NB4 (cell line): ENCODE results near the gene LYST.

Source experiments
- DNase-seq: peaks from one replicate; pipeline ENCODE4 v3.0.0; 2010; ENCODE audit warnings: low read depth
- H3K4me3 ChIP-seq: one replicate; pipeline ENCODE4 v1.5.1; 2011; ENCODE audit warnings: mild to moderate bottlenecking, low read depth, low read length, moderate library complexity
- MYC ChIP-seq: IDR thresholded peaks from 2 replicates; pipeline ENCODE4 v1.6.1; 2011; ENCODE audit warnings: low read depth, low read length
- POLR2A ChIP-seq: IDR thresholded peaks from 2 replicates; pipeline ENCODE4 v1.6.1; 2011; ENCODE audit warnings: mild to moderate bottlenecking; ENCODE audit not compliant: insufficient read length; ENCODE audit errors: extremely low read depth
- TF ChIP-seq, protein P1 (sequence below): IDR thresholded peaks from 2 replicates; pipeline ENCODE4 v1.6.1; 2011; ENCODE audit warnings: low read depth, low read length
- TF ChIP-seq, protein P2 (sequence below): IDR thresholded peaks from one replicate; pipeline ENCODE4 v1.5.1; 2012; ENCODE audit warnings: low read depth, low read length

Gene LYST

DNA sequence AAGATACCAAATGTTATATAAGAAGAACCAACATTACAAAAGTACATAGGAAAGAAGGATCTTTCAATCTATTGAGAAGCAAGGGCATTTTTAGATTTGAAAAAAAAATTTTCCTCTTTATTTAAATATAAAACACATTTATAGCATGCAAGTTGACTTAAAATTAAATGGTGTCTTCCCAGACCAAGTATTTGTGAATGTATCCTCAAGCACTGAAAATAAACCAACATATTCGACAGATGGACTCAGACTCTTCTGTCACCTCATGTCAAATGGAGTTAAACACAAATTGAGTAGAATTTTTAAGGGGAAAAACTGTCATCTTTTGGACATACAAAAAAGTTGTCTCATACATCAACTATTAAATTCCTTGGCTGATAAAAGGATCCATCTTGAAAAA, 140.1 kb downstream of the LYST start:
- TF ChIP-seq, protein P1, sequence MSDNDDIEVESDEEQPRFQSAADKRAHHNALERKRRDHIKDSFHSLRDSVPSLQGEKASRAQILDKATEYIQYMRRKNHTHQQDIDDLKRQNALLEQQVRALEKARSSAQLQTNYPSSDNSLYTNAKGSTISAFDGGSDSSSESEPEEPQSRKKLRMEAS: no peak
- TF ChIP-seq, protein P2, sequence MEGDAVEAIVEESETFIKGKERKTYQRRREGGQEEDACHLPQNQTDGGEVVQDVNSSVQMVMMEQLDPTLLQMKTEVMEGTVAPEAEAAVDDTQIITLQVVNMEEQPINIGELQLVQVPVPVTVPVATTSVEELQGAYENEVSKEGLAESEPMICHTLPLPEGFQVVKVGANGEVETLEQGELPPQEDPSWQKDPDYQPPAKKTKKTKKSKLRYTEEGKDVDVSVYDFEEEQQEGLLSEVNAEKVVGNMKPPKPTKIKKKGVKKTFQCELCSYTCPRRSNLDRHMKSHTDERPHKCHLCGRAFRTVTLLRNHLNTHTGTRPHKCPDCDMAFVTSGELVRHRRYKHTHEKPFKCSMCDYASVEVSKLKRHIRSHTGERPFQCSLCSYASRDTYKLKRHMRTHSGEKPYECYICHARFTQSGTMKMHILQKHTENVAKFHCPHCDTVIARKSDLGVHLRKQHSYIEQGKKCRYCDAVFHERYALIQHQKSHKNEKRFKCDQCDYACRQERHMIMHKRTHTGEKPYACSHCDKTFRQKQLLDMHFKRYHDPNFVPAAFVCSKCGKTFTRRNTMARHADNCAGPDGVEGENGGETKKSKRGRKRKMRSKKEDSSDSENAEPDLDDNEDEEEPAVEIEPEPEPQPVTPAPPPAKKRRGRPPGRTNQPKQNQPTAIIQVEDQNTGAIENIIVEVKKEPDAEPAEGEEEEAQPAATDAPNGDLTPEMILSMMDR: no peak
- TF ChIP-seq POLR2A: no peak
- no peak for TF ChIP-seq MYC
- no peak for DNase-seq
- H3K4me3 ChIP-seq: no peak overlapping the region

DNA sequence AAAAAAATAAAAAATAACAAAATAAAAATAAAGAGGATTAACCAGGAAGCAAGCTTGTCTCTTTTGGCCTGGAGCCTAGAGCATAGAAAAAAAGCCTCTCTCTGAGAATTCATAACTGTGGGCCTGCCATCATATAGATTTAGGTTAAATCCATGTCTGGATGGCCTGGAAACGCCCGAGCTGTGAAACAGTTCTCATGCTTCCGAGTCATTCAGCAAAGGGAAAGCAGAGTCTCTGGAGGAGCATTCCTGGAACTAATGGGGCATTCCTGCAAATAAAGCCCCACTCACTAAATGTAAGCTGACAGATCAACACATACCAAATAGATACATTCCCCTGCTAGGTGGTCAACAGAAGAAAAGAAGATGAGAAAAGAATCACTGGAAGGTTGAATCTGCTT, 141.3 kb downstream of the LYST start:
- DNase-seq: no peak
- H3K4me3 ChIP-seq: no peak overlapping the region
- TF ChIP-seq, protein P1: no peak
- TF ChIP-seq MYC (no peak), POLR2A (no peak)
- TF ChIP-seq, protein P2: no peak

DNA sequence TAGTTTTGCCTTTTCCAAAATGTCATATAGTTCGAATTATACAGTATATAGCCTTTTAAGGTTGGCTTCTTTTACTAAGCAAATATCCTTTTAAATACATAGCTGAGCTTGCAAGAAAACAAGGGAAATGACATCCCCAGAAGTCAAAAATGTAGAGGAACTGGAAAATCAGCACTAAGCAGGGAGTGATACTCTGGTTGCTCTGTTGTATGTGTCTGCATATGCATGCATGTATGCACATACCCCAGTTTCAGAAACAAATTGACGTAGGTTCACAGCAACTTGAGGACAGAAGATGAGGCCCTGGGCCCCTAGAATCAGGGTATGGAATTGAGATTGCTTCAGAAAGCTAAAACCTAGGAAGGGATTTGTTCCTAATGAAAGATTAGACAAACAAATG, 142.0 kb downstream of the LYST start:
- H3K4me3 ChIP-seq: no peak overlapping the region
- TF ChIP-seq, protein P1: no peak
- TF ChIP-seq MYC (no peak), POLR2A (no peak)
- TF ChIP-seq, protein P2: no peak
- DNase-seq: no peak

DNA sequence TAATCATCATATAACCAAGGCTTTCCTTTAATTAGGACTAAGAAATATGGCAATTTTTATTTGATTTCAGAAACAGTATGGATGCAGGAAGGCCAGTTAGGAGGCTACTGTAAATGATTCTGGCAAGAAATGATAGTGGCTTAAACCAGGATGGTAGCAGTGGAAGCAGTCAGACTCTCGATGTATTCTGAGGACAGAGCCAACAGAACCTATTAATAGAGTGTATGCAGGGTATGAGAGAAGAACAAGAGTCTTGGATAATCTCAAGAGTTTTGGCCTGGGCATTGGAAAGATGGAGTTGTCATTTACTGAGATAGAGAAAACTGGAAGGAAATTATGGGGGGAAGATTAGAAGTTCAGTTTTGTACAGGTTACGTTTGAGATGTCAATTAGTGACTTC, 143.8 kb downstream of the LYST start:
- no peak for DNase-seq
- H3K4me3 ChIP-seq: no peak overlapping the region
- TF ChIP-seq, protein P1: no peak
- TF ChIP-seq POLR2A (no peak), MYC (no peak)
- TF ChIP-seq, protein P2: no peak

DNA sequence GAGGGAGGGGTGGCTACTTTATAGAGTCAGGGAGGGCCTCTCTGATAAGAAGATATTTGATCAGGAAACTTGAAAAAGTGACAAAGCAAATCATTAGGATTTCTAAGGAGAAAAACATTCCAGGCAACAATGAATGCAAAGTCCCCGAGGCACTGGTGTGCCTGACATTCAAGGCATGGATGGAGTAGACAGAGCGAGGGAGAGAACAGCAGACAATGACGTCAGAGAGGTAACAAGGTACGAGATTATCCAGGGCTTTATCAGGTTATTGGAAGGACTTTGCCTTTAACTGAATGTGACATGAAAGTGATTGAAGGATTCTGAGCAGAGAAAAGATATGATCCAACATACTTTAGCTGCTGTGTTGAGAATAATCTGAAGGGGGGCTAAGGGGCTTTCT, 144.7 kb downstream of the LYST start:
- no peak overlapping the region for H3K4me3 ChIP-seq
- no peak for DNase-seq
- TF ChIP-seq, protein P1: no peak
- no peak for TF ChIP-seq POLR2A
- TF ChIP-seq, protein P2: no peak
- no peak for TF ChIP-seq MYC

DNA sequence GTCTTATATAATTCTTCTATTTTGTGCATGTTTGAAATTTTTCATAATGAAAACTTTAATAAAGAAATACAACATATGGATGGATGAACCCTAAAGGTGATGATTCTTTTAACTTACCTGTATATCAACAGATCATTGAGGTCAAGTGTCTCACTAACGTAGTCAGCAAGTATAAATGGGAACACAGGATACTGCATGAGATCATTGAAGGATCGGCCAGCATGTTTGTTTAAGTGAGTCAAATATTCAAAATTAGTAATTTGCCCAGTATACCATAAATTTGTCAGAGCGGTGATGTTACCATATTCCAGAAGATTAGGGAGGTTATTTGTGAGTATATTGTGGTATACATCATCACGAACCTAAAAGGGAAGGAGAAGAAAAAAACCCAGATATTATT, 146.2 kb downstream of the LYST start:
- H3K4me3 ChIP-seq: no peak overlapping the region
- TF ChIP-seq, protein P2: no peak
- TF ChIP-seq, protein P1: no peak
- TF ChIP-seq MYC (no peak), POLR2A (no peak)
- no peak for DNase-seq
